GM23248 (cell line): Measurements from ENCODE around the gene RCL1.

Experiments used
- EZH2 ChIP-seq: fragments of 200-600 bp; sonication (generic); IDR thresholded peaks from 2 replicates; pipeline ENCODE4 v1.6.1; 2018; ENCODE audit warnings: antibody characterized with exemption, mild to moderate bottlenecking; ENCODE audit not compliant: insufficient read depth, poor library complexity, severe bottlenecking
- EZH2phosphoT487 ChIP-seq: fragments of 200-600 bp; sonication (generic); IDR thresholded peaks from 2 replicates; pipeline ENCODE4 v1.6.1; 2018; ENCODE audit warnings: antibody characterized with exemption, moderate library complexity, mild to moderate bottlenecking, low read depth; ENCODE audit not compliant: insufficient read depth

DNA sequence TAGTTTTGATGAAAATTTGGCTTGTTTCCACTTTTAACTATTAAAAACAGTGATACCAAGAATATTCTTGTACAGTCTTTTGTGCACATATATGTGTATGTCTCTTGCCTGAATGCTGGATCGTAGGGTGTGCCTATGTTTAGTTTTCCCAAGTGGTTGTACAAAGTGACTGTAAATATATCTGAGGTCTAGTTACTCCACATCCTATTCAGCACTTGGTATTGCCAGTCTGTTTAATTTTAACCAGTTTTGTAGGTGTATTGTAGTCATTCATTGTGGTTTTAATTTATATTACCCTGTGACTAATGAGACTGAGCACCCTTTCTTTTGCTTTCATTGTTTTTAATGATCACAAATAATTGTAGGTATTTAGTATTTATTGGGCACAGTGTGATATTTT, 17.8 kb downstream of the RCL1 start:
- TF ChIP-seq EZH2phosphoT487 (no peak), EZH2 (no peak)
